NCI-H526 (cell line): ENCODE measurements around the gene PCSK4.
"Not testable (repeated sequence)": the region's sequence is repeated elsewhere in the genome, so short reads cannot be mapped to it uniquely, and the experiment has no call there.

ENCODE experiments used
- DNase-seq, 2 experiments: peaks; one replicate each; lab custom pipeline; 2025; lab: John Stamatoyannopoulos, UW

PCSK4 gene

DNA sequence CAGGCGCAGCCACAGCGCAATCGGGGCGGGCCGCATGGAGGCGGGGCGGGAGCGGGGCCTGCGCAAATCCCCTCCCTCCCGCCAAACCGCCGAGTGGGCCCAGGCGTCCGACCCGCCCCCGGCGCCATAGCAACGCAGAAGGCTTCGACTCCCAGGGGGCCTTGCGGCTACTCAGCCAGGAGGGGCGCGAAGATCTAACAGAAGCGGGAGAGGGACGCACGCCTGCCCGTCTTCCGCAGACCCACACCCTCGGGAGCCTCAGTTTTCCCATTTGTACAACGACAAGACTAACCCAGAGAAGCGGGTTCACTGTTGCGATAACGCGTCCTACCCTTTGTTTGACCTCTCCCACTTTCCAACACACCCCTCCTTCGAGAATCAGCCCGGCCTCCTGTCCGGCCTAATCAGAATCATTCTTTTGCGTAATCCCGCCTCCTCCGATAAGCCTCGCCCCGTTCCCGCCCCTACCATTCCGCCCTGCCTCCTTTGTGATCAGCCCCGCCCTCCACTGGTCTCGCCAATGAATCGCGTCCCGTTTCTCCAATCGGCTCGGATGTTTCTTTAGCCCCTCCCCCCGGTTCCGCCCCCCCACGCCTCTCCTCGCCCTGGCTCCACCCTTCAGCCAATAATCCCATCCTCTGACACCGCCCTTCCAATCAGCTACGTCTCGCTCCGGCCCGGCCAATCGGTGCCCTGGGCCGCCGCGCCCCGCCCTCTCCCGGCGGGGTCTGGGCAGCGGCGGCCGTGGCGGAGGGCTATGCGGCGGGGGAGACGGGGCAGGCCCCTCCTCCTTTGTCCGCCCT lies at the start of gene PCSK4:
Gene PCSK4, minus strand, starts transcription at position 40 of the 803 bp plus-strand sequence. Its CDS starts 4 bp downstream, at position 36.
- peak; percentile 88 to 97 for DNase-seq

DNA sequence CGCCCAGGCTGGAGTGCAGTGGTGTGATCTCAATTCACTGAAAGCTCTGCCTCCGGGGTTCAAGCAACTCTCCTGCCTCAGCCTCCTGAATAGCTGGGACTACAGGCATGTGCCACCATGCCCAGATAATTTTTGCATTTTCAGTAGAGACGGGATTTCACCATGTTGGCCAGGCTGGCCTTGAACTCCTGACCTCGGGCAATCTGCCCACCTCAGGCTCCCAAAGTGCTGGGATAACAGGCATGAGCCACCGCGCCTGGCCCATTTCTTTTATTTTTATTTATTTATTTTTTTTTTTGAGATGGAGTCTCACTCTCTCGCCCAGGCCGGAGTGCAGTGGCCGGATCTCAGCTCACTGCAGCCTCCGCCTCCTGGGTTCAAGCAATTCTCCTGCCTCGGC lies 49.6 kb upstream of the PCSK4 start:
- not testable (repeated sequence) for DNase-seq

DNA sequence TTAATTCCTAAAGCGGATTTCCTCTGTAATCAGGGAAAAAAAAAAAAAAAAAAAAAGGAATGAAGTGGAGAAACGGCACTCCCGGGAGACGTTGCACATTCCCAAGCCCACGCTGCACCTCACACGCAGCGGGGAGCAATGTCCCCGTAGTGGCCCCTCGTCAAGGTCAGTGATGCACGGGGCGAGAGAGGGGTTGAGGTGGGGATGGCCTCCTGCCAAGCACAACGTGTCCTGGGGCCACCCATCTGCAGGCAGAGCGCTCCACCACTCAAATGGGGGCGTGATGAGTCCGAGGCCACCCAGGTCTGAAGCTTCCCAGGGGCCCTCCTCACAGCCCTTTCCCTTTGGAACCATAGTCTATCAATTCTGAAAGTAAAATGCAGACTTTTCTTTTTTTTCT lies 48.8 kb upstream of the PCSK4 start:
- DNase-seq: no peak

GRCh38 chr19:1535699-1536098 lies 45.5 kb upstream of the PCSK4 start:
- not testable (repeated sequence) for DNase-seq

DNA sequence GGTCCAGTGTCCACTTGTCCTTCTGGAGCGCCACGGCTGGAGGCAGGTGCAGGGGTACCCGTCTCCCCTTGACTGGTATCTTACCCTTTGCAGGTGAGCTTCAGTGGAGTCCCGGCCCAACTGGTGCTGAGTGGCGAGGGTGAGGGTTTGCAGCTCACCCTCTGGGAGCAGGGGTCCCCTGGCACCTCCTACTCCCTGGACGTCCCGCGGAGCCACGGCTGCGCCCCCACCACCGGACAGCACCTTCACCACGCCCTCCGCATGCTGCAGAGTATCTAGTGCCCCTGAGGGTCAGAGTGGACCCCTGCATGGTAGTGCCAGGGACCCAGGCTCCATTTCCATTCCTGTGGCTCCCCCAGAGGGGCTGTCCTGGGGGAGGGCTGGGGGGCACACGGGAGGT lies 44.8 kb upstream of the PCSK4 start:
- no peak for DNase-seq

GRCh38 chr19:1533510-1534150 lies 43.5 kb upstream of the PCSK4 start:
- DNase-seq: no peak

- no peak for DNase-seq
Observed at GRCh38 chr19:1532003-1532402, 41.9 kb upstream of the PCSK4 start.

DNA sequence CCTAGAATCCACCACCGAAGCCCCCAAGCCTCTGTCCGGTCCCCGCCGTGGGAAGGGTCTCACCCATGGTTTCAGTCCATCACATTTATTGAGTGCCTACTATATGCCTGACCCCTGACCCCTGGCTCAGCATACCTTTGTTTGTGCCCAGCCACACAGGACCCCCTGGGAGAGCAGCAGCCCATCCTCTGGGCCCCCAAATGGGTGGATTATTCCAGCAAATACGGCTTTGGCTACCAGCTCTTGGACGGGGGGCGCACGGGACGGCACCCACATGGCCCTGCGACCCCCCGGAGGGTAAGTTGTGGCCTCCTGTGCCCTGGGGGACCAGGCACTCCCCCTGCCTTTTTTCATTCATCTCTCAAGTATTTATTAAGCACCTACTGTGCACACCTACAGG lies 41.4 kb upstream of the PCSK4 start:
- no peak for DNase-seq

DNA sequence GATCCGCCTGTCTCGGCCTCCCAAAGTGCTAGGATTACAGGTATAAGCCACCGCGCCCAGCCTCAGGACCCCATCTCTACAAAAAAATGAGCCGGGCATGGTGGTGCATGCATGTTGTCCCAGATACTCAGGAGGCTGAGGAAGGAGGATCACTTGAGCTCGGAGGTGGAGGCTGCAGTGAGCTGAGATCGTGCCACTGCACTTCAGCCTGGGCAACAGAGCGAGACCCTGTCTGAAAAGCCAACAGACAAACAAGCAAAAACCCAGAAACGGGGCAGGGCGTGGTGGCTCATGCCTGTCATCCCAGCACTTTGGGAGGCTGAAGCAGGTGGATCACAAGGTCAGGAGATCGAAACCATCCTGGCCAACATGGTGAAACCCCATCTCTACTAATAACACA lies 40.7 kb upstream of the PCSK4 start:
- DNase-seq: not testable (repeated sequence)

GRCh38 chr19:1529430-1529816 lies 39.3 kb upstream of the PCSK4 start:
- DNase-seq: no peak

DNA sequence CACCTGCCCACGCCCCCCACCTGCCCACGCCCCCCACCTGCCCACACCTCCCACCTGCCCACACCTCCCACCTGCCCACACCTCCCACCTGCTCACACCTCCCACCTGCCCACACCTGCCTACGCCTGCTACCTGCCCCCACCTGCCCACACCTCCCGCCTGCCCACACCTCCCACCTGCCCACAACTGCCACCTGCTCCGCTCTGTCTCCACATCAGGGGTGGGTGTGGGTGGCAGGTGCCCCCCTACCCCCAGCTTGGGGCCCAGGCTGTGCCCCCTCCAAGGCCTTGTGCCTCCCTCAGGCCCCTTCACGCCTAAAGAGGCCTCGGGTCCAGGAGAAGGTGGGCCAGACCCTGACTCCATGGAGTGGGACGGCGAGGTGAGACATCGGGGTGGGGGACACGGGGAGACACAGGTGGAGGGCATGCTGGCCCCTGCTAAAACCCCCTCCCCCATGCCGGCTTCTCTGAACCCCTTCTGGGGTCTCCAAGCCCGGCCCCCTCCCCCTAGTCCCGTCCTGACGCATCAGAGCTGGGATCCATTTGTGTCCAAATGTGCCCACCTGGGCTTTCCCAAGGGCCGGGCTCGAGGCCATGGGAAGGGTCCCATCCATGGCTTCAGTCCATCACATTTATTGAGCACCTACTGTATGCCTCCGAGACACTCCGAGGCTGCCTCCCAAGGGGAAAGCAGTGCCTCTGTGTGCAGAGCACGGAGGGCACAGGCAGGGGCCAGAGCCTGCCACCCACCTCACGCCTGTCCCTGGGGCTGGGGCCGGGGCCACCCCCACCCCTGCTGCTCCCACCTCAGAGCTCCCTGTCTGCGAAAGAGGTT lies 38.7 kb upstream of the PCSK4 start:
- no peak for DNase-seq

DNA sequence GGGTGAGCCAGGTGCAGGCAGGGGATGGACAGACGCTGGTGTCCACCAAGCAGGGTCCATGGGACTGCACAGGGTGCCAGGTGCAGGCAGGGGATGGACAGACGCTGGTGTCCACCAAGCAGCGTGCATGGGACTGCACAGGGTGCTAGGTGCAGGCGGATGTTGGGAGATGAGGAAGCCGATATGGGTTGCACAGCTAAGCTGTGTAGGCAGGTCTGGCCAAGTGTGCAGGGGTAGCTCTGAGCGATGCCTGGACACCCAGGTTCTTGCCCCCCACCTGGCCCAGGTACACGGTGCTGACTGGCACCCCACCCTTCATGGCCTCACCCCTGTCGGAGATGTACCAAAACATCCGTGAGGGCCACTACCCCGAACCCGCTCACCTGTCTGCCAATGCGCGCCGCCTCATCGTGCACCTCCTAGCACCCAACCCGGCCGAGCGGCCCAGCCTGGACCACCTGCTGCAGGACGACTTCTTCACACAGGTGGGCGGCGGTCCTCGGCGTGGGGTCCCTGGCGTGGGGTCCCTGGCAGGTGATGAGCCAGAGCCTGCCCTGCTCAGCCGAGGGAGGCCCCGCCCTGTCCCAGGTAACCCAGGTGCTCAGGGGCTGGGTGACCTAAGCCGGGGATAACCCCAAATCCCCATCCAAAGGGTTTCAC lies 37.6 kb upstream of the PCSK4 start:
- DNase-seq: no peak

DNA sequence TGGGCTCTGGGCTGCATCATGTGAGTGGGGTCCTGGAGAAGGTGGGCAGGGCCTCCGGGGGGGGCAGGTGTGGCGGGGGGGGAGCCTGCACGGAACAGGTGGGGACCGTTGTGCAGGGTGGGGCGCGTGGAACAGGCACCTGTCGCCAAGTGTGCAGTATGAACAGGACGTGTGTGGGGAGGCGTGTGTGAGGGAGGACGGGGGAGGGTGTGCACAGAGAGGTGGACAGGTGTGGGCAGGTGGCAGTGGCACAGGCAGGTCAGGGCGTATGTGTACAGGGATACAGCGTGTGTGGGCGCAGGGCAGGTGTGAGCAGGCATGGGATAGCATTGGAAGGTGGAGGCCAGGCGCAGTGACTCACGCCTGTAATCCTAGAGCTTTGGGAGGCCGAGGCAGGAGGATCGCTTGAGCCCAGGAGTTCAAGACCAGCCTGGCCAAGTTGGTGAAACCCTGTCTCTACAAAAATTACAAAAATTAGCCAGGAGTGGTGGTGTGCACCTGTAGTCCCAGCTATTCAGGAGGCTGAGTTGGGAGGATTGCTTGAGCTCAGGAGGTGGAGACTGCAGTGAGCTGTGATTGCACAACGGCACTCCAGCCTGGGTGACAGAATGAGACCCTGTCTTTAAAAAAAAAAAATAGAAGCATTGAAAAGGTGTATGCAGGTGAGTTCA lies 37.0 kb upstream of the PCSK4 start:
- no peak for DNase-seq

- DNase-seq: no peak
Observed at GRCh38 chr19:1526066-1526778, 36.1 kb upstream of the PCSK4 start.

GRCh38 chr19:1525343-1525742 lies 35.2 kb upstream of the PCSK4 start:
- no peak for DNase-seq

- DNase-seq: no peak
Observed at GRCh38 chr19:1524972-1525325, 34.8 kb upstream of the PCSK4 start.

- DNase-seq: no peak
Observed at GRCh38 chr19:1524287-1524971, 34.3 kb upstream of the PCSK4 start.

DNA sequence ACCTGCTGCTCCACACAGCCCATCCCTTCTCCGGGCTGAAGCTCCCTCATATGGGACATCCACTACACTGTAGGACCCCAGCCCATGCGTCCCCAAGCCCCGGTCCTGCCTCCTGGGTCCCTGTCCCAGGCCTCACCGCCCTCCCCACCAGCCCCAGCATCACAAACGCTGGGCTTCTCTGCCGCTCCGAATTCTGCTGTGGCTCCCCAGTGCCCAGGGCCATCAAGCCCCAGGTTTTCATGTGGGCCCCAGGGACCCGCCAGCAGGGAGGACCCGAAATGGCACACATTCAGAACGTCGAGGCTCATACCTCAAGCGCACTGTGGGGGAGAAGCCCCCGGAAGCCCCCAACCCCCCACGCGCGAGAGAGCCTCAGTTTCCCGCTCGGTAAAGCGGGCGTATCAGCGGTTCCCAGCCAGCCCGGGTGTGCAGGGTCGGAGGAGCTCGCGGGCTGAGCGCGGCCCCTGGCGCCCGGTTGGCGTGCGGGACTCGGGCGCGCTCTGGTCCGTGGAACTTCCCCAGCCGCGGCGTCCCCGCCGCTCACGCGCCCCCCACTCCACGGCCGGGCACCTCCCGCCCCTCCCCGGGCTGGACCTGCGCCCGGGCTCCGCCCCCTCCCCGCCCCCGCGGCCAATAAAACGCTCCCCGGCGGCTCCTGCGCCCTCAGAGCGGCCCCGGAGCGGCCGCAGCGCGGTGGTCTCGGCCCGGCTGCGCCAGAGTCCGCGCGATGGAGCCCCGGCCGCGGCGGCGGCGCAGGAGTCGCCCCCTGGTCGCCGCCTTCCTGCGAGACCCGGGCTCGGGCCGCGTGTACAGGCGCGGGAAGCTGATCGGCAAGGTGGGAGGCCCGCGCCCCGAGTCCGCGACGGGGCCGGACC lies 33.5 kb upstream of the PCSK4 start, which contains the start of gene PLK5:
Gene PLK5, plus strand, starts transcription at position 666 of the 875 bp plus-strand sequence. CDS start 2,920 bp downstream, outside the sequence.
- no peak for DNase-seq

GRCh38 chr19:1522838-1523237 lies 32.7 kb upstream of the PCSK4 start:
- no peak for DNase-seq
